Frontal cortex (tissue), 4 donors: ENCODE data around the gene POLR3E. TPM values are rescaled to one million over a fixed set of nuclear protein-coding genes. Genes with fewer than 3 reads are reported as not detected.
A peak's percentile ranks its signal among the peaks of the same experiment; 100 is the strongest.

Experiments used
- DNase-seq, 2 donors: peaks; one replicate each; pipeline ENCODE4 v3.0.0; 2012; ENCODE audit warnings: low spot score in 2 of 2
- FAIRE-seq: peaks from 2 replicates; lab custom pipeline; 2012; peaks lifted over from hg19 to GRCh38; lab: Jason Lieb, UNC
- total RNA-seq: library from RNA; depleted of rRNA; stranded (reverse); fragments of >200 nt; gene quantifications from one replicate; pipeline ENCODE4 v1.2.3, GENCODE V29; 2014
- donor health status: control.
- donor health status: control.
- donor health status: control.

Gene POLR3E
- total RNA-seq: 19.6 TPM

GRCh38 chr16:22297114-22297870 lies at the start of gene POLR3E:
POLR3E (plus strand) TSS chr16:22297409; CDS start chr16:22302969, 5,560 bp downstream.
- DNase-seq: peak; percentile 93
- no peak for FAIRE-seq

- no peak for FAIRE-seq
These were observed 46.7 kb upstream of the POLR3E start for GRCh38 chr16:22250522-22250921.

GRCh38 chr16:22252317-22252716 lies 44.9 kb upstream of the POLR3E start:
- FAIRE-seq (no peak), DNase-seq (no peak)

More at GRCh38 chr16:22250522-22250921, 46.7 kb upstream of the POLR3E start:
- no peak for DNase-seq

GRCh38 chr16:22253272-22253671 lies 43.9 kb upstream of the POLR3E start:
- FAIRE-seq (no peak), DNase-seq (no peak)

- FAIRE-seq (no peak), DNase-seq (no peak)
These were observed 41.9 kb upstream of the POLR3E start for GRCh38 chr16:22255335-22255734.

- no peak for FAIRE-seq
- DNase-seq: no peak
These were observed 39.8 kb upstream of the POLR3E start for GRCh38 chr16:22257440-22257839.

- no peak for FAIRE-seq
These were observed 36.7 kb upstream of the POLR3E start for GRCh38 chr16:22260490-22260889.

GRCh38 chr16:22262460-22262859 lies 34.7 kb upstream of the POLR3E start:
- FAIRE-seq (no peak), DNase-seq (no peak)

More at GRCh38 chr16:22260490-22260889, 36.7 kb upstream of the POLR3E start:
- no peak for DNase-seq

- no peak for DNase-seq
These were observed 32.4 kb upstream of the POLR3E start for GRCh38 chr16:22264786-22265185.

GRCh38 chr16:22265351-22265750 lies 31.9 kb upstream of the POLR3E start:
- FAIRE-seq (no peak), DNase-seq (no peak)

More at GRCh38 chr16:22264786-22265185, 32.4 kb upstream of the POLR3E start:
- no peak for FAIRE-seq

- DNase-seq: no peak
- FAIRE-seq: no peak
These were observed 30.7 kb upstream of the POLR3E start for GRCh38 chr16:22266546-22266945.

GRCh38 chr16:22267764-22268163 lies 29.4 kb upstream of the POLR3E start:
- DNase-seq (no peak), FAIRE-seq (no peak)

GRCh38 chr16:22270525-22270924 lies 26.7 kb upstream of the POLR3E start:
- no peak for FAIRE-seq
- no peak for DNase-seq

GRCh38 chr16:22272870-22273650 lies 24.1 kb upstream of the POLR3E start:
- DNase-seq: no peak
- no peak for FAIRE-seq

- DNase-seq: no peak
- FAIRE-seq: no peak
These were observed 22.3 kb upstream of the POLR3E start for GRCh38 chr16:22274916-22275315.

GRCh38 chr16:22278441-22279230 lies 18.6 kb upstream of the POLR3E start:
- FAIRE-seq (no peak), DNase-seq (no peak)

GRCh38 chr16:22282254-22282892 lies 14.8 kb upstream of the POLR3E start:
- FAIRE-seq: no peak
- DNase-seq: no peak

- DNase-seq (no peak), FAIRE-seq (no peak)
These were observed 12.6 kb upstream of the POLR3E start for GRCh38 chr16:22284637-22285036.

- no peak for FAIRE-seq
These were observed 12.1 kb upstream of the POLR3E start for GRCh38 chr16:22285080-22285479.

GRCh38 chr16:22291020-22291419 lies 6.2 kb upstream of the POLR3E start:
- no peak for DNase-seq
- no peak for FAIRE-seq

More at GRCh38 chr16:22285080-22285479, 12.1 kb upstream of the POLR3E start:
- no peak for DNase-seq
